SK-N-SH (cell line): Measurements from ENCODE around the gene SCAANT1.

Source experiments
- CHD2 ChIP-seq: fragments of 150-350 bp; IDR thresholded peaks from 2 replicates; pipeline ENCODE4 v1.6.1; 2018; ENCODE audit warnings: low read length; ENCODE audit not compliant: partially characterized antibody
- GABPA ChIP-seq: IDR thresholded peaks from 2 replicates; pipeline ENCODE4 v1.4.0; 2012; ENCODE audit warnings: low read depth, mild to moderate bottlenecking
- NFIC ChIP-seq: IDR thresholded peaks from 2 replicates; pipeline ENCODE4 v1.4.0; 2012; ENCODE audit warnings: borderline replicate concordance
- SMC3 ChIP-seq: IDR thresholded peaks from 2 replicates; pipeline ENCODE4 v1.6.1; 2012; ENCODE audit warnings: low read depth, low read length, improper control_type of control experiment
- USF1 ChIP-seq: IDR thresholded peaks from 2 replicates; pipeline ENCODE4 v1.4.0; 2012; ENCODE audit warnings: low read depth, borderline replicate concordance
- TF ChIP-seq, protein P1 (sequence below): IDR thresholded peaks from 2 replicates; pipeline ENCODE4; 2012
- TF ChIP-seq, protein P2 (sequence below): fragments of 200-600 bp; sonication (generic); IDR thresholded peaks from 2 replicates; pipeline ENCODE4 v1.6.1; 2017; ENCODE audit warnings: antibody characterized with exemption, mild to moderate bottlenecking, moderate library complexity

DNA sequence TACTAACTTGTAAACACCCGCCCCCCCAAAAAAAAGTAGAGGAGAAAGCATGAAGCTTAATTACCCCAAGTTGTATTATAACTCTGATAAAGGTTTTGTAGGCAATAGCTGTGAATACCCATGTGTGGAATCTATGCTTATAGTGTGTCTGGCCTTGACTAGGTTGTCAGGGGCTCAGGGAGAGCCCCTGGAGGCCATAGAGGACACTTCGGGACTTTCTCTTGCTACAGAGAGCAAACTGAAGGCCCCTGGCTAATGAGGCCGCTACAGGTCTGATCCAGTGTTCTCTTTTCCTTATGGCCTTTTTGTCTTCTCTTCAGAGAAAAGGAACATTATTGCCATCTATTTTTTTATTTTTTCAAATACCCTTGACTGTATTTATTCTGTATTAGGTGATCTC is 19.1 kb upstream of the SCAANT1 start:
- no peak for TF ChIP-seq SMC3
- TF ChIP-seq USF1: no peak
- TF ChIP-seq NFIC: no peak
- TF ChIP-seq, protein P1, sequence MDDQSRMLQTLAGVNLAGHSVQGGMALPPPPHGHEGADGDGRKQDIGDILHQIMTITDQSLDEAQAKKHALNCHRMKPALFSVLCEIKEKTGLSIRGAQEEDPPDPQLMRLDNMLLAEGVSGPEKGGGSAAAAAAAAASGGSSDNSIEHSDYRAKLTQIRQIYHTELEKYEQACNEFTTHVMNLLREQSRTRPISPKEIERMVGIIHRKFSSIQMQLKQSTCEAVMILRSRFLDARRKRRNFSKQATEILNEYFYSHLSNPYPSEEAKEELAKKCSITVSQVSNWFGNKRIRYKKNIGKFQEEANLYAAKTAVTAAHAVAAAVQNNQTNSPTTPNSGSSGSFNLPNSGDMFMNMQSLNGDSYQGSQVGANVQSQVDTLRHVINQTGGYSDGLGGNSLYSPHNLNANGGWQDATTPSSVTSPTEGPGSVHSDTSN: no peak
- TF ChIP-seq CHD2: no peak
- TF ChIP-seq, protein P2, sequence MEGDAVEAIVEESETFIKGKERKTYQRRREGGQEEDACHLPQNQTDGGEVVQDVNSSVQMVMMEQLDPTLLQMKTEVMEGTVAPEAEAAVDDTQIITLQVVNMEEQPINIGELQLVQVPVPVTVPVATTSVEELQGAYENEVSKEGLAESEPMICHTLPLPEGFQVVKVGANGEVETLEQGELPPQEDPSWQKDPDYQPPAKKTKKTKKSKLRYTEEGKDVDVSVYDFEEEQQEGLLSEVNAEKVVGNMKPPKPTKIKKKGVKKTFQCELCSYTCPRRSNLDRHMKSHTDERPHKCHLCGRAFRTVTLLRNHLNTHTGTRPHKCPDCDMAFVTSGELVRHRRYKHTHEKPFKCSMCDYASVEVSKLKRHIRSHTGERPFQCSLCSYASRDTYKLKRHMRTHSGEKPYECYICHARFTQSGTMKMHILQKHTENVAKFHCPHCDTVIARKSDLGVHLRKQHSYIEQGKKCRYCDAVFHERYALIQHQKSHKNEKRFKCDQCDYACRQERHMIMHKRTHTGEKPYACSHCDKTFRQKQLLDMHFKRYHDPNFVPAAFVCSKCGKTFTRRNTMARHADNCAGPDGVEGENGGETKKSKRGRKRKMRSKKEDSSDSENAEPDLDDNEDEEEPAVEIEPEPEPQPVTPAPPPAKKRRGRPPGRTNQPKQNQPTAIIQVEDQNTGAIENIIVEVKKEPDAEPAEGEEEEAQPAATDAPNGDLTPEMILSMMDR: no peak
- no peak for TF ChIP-seq GABPA
